Fibroblast of the aortic adventitia (primary cell): ENCODE results near the gene RPE65. TPM values are rescaled to one million over a fixed set of nuclear protein-coding genes. Genes with fewer than 3 reads are reported as not detected.
"Not testable (repeated sequence)": the region's sequence is repeated elsewhere in the genome, so short reads cannot be mapped to it uniquely, and the experiment has no call there.

Experiments used
- DNase-seq: peaks from one replicate; pipeline ENCODE4 v3.0.0-alpha.2; 2010; ENCODE audit warnings: low read depth
- H3K4me3 ChIP-seq: 2 replicates; pipeline ENCODE4 v1.5.1; 2011; ENCODE audit warnings: low read depth, mild to moderate bottlenecking, control low read depth, low read length, moderate library complexity
- CTCF ChIP-seq: IDR thresholded peaks from 2 replicates; pipeline ENCODE4 v1.5.1; 2011; ENCODE audit warnings: mild to moderate bottlenecking, low read length, control low read depth, inconsistent platforms; ENCODE audit not compliant: insufficient read depth
- total RNA-seq: library from RNA; depleted of rRNA; stranded (reverse); fragments of >200 nt; gene quantifications from 2 replicates; pipeline ENCODE4 v1.2.3, GENCODE V29; 2012; ENCODE audit warnings: low replicate concordance

The RPE65 gene
- total RNA-seq, 1 donor = not detected

- DNase-seq = no peak
- no peak for TF ChIP-seq CTCF
Measured at GRCh38 chr1:68490046-68490651, 40.4 kb upstream of the RPE65 start.

DNA sequence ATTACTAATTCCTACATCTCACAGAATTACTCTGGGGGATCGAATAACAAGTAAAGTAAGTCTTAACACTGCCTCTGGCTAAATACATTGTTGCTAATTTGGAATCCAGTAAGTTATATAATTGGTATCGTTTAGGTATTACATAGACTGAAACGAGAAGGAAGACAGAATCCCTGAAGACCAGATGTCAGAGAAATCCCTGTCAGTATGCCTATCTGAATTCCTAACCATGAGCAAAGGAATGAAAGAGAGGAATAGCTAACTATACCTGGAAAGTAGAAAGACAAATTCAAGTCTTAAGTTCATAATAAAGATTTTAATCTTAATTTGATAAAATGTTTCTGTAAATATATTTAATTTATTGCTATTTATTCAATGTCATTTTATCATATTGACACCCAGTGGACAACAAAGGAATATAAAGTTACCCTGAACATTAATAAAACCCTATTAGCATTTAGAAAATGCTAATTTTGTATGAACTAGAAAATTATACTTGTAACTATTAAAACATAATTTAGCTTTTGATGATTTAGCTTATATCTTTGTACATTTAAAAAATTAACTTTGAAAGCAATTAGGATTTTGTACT lies 35.8 kb upstream of the RPE65 start:
- TF ChIP-seq CTCF = no peak
- H3K4me3 ChIP-seq = no peak overlapping the region
- no peak for DNase-seq

More at GRCh38 chr1:68490046-68490651, 40.4 kb upstream of the RPE65 start:
- no peak overlapping the region for H3K4me3 ChIP-seq

DNA sequence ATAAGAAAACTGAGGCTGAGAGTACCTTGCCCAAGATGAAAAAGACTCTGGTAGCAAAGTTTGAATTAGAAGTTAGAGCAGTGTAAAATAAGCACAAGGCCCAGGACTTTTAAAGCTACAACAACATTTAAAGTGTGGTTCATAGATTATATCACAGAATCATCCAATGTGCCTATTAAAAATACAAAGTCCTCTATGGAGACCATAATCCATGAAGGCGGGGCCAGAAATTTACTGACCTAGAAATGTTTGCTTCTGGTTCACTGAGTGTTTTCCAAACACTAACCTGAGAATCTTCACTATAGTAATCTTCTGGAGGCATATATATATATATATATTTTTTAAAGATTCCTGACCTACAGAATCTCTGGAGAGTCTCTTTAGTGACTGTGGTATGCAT lies 34.9 kb upstream of the RPE65 start:
- H3K4me3 ChIP-seq = no peak overlapping the region
- no peak for DNase-seq
- no peak for TF ChIP-seq CTCF

DNA sequence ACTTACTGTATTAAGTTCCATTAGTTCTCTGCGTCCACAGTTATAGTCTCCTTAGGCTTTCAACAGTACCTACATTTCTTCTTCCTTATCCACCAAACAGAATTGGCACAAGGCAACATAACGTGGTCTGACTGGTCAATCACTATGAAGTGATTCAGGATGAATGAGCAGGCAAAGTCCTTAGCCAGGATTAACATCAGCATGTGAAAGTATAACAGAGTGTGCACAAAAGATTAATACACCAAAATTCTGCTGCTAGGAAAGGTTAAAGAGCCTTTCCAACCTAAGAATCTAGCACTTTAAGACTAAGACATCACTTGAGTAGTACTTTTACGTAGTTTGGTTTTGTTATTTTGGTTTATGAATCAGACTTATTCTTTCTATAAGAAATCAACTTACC lies 31.3 kb upstream of the RPE65 start:
- TF ChIP-seq CTCF = no peak
- no peak overlapping the region for H3K4me3 ChIP-seq
- no peak for DNase-seq

GRCh38 chr1:68479501-68479900 lies 29.7 kb upstream of the RPE65 start:
- no peak overlapping the region for H3K4me3 ChIP-seq
- no peak for TF ChIP-seq CTCF
- DNase-seq = no peak

DNA sequence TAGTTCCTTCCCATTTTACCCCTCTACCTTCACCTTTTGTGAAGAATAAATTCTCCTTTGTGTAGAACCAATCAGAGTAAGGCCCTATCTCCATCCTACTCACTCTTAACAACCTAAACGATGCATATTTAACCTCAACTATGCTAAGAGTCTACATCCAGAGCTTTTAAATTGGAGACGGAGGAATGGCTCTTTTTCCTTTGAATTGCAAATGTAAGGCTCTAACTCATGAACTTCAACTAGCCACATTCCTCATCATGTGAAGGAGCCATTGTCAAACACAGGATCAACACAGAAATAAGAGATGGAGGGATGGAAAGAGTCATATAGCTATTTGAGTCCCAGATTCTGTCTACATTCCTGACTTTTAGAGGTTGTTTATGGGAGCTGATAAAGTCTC lies 28.9 kb upstream of the RPE65 start:
- no peak for DNase-seq
- TF ChIP-seq CTCF = no peak
- H3K4me3 ChIP-seq = no peak overlapping the region

GRCh38 chr1:68476626-68477025 lies 26.9 kb upstream of the RPE65 start:
- DNase-seq, H3K4me3 ChIP-seq: not testable (repeated sequence)
